PC-3 (cell line): ENCODE data around the gene PELI2. TPM values are rescaled to one million over a fixed set of nuclear protein-coding genes. Genes with fewer than 3 reads are reported as not detected.

Source experiments
- ATAC-seq: fragments of 200-7000 bp; cut with Tn5 transposase; 2 replicates; pipeline ENCODE4 v1.9.1; 2020; ENCODE audit warnings: mild to moderate bottlenecking, moderate library complexity
- Bru-seq: library from RNA; stranded (reverse); fragments of 400-500 nt; gene quantifications from one replicate; lab custom pipeline; 2021; lab: Mats Ljungman, UMichigan
- BruChase-seq, 2 experiments: library from RNA; stranded (reverse); fragments of 400-500 nt; gene quantifications; one replicate each; lab custom pipeline; 2021; lab: Mats Ljungman, UMichigan
- BruUV-seq: library from RNA; stranded (reverse); fragments of 400-500 nt; replicated peaks from 2 replicates; lab custom pipeline; 2021; lab: Mats Ljungman, UMichigan
- CTCF ChIA-PET: fragments of 300-600 bp; sonication (Branson Sonifier 250); formaldehyde crosslinking; loops from one replicate; lab custom pipeline; 2022; ENCODE audit warnings: antibody characterized with exemption; lab: Charles Lee
- POLR2A ChIA-PET: fragments of 300-600 bp; sonication (Branson Sonifier 250); formaldehyde crosslinking; loops from one replicate; lab custom pipeline; 2022; ENCODE audit warnings: antibody characterized with exemption; ENCODE audit not compliant: unreplicated experiment; lab: Charles Lee
- DNase-seq: peaks from one replicate; pipeline ENCODE4 v3.0.0-alpha.2; 2015
- H2AFZ ChIP-seq: fragments of 300-600 bp; sonication (generic); 2 replicates; pipeline ENCODE4 v1.6.0; 2016; ENCODE audit warnings: antibody characterized with exemption, low read length
- H3F3A ChIP-seq: fragments of 300-600 bp; sonication (generic); one replicate; pipeline ENCODE4 v1.6.0; 2017; ENCODE audit warnings: antibody characterized with exemption, low read length, control low read depth, mild to moderate bottlenecking; ENCODE audit not compliant: unreplicated experiment
- H3K27ac ChIP-seq: fragments of 300-600 bp; sonication (generic); 2 replicates; pipeline ENCODE4 v1.5.1; 2016; ENCODE audit warnings: mild to moderate bottlenecking, low read length
- H3K27me3 ChIP-seq: fragments of 300-600 bp; sonication (generic); 2 replicates; pipeline ENCODE4 v1.6.1; 2016; ENCODE audit warnings: low read length, mixed read lengths
- H3K36me3 ChIP-seq: fragments of 300-600 bp; sonication (generic); 2 replicates; pipeline ENCODE4 v1.6.1; 2016; ENCODE audit warnings: low read depth, mixed run types, low read length, mixed read lengths
- H3K4me1 ChIP-seq: fragments of 300-600 bp; sonication (generic); 2 replicates; pipeline ENCODE4 v1.5.1; 2016; ENCODE audit warnings: low read length; ENCODE audit not compliant: insufficient read depth
- H3K4me2 ChIP-seq: fragments of 300-600 bp; sonication (generic); 2 replicates; pipeline ENCODE4 v1.6.0; 2016; ENCODE audit warnings: low read length
- H3K4me3 ChIP-seq: fragments of 300-600 bp; sonication (generic); 2 replicates; pipeline ENCODE4 v1.5.1; 2016; ENCODE audit warnings: mild to moderate bottlenecking, low read length, mixed read lengths
- H3K79me2 ChIP-seq: fragments of 300-600 bp; sonication (generic); 2 replicates; pipeline ENCODE4 v1.6.1; 2017; ENCODE audit warnings: low read length, mixed read lengths
- H3K9ac ChIP-seq: fragments of 300-600 bp; sonication (generic); 2 replicates; pipeline ENCODE4 v1.6.0; 2016; ENCODE audit warnings: mild to moderate bottlenecking, low read length
- H3K9me2 ChIP-seq: fragments of 300-600 bp; sonication (generic); replicated peaks from 2 replicates; pipeline ENCODE4 v1.6.1; 2016; ENCODE audit warnings: mixed run types, low read length, mixed read lengths
- H3K9me3 ChIP-seq: fragments of 300-600 bp; sonication (generic); 2 replicates; pipeline ENCODE4 v1.6.1; 2016; ENCODE audit warnings: low read length, mixed read lengths
- H4K20me1 ChIP-seq: fragments of 300-600 bp; sonication (generic); 2 replicates; pipeline ENCODE4 v1.6.1; 2016; ENCODE audit warnings: low read length, mixed read lengths
- EZH2 ChIP-seq: fragments of 300-600 bp; sonication (generic); IDR thresholded peaks from one replicate; pipeline ENCODE4 v1.6.1; 2017; ENCODE audit warnings: antibody characterized with exemption, mild to moderate bottlenecking, low read length; ENCODE audit not compliant: unreplicated experiment
- EZH2phosphoT487 ChIP-seq: fragments of 300-600 bp; sonication (generic); IDR thresholded peaks from 2 replicates; pipeline ENCODE4 v1.6.1; 2018; ENCODE audit warnings: mild to moderate bottlenecking, antibody characterized with exemption, low read length, borderline replicate concordance
- intact Hi-C: fragments of 100-400 bp; cut with micrococcal nuclease; formaldehyde crosslinking; loops from 2 replicates; pipeline ENCODE4 v1.9.0; 2023
- long read RNA-seq: library from polyadenylated mRNA; unstranded; transcript quantifications from one replicate; pipeline ENCODE4 v2.0.0, GENCODE V29; 2021; ENCODE audit not compliant: unreplicated experiment
- total RNA-seq: library from RNA; depleted of rRNA; stranded (reverse); fragments of >200 nt; gene quantifications from 2 replicates; pipeline ENCODE4 v1.2.3, GENCODE V29; 2014; rRNA removed
- TF ChIP-seq, protein P1 (sequence below): fragments of 300-600 bp; sonication (generic); conservative IDR thresholded peaks from 2 replicates; pipeline ENCODE4 v1.5.1; 2017; ENCODE audit warnings: antibody characterized with exemption, low read depth, mild to moderate bottlenecking, low read length

Gene PELI2, protein sequence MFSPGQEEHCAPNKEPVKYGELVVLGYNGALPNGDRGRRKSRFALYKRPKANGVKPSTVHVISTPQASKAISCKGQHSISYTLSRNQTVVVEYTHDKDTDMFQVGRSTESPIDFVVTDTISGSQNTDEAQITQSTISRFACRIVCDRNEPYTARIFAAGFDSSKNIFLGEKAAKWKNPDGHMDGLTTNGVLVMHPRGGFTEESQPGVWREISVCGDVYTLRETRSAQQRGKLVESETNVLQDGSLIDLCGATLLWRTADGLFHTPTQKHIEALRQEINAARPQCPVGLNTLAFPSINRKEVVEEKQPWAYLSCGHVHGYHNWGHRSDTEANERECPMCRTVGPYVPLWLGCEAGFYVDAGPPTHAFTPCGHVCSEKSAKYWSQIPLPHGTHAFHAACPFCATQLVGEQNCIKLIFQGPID
- total RNA-seq (0.11 and 0.23 TPM in 2 replicates), Bru-seq, nascent RNA (percentile 25 among the genes with signal in this experiment), BruChase-seq, experiment 1, labeled RNA remaining after a 6-hour chase (percentile 13 among the genes with signal in this experiment), BruChase-seq, experiment 2, labeled RNA remaining after a 2-hour chase (percentile 22 among the genes with signal in this experiment)
- long read RNA-seq: 0 reads

DNA sequence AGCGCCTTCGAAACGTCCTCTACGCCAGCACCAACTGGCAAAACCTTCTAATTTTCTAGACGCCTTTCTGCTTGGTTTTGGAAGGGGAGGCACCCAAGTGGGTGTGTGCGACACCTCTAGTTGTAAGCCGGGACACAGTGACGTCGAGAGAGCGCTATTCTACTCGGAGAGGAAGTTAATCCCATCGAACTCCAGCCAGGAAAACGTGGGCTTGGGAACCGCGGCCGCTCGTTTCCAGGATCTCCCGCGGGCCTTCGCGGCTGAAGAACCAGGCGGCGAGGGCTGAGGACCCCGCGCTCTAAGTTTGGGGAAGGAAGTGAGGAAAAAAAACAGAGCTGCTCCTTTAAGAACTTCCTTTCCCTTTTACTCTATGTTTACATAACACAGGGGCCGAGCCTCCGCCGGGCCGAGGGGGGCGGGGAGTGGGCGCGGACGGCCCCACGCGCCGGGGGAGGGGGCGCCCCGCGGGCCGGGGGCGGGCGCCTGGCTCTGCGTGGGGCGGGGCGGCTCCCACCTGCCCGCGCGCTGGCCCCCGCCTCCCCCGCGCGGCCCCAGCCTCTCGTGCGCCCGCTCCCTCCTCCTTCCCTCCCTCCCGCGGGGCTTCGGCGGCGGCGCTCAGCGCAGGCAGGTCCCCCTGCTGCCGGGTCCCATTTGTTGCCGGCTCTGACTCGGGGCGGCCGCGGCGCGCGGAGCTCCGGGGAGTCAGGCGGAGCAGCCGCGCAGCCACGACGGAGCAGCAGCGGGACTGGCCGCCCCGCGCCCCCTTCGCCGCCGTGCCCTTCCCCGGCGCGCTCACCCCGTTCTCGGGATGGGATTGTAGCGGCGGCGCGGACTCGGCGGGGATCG, at the start of gene PELI2:
TSS of gene PELI2 (plus strand) at position 647 of the 846 bp plus-strand sequence. CDS start 250 bp downstream, outside the sequence.
- Histone ChIP-seq H3K36me3 (no peaks in the 10 kb centered on the region), H3K79me2 (no peaks in the 10 kb centered on the region), H3K4me3 (peak within 1 kb of the TSS; percentile 79), H3K9ac (no peak within 1 kb of the TSS), H3K27ac (no peak within 1 kb of the TSS), H2AFZ (peak within 1 kb of the TSS; percentile 99), H3K4me2 (peak within 1 kb of the TSS; percentile 98), H3K9me2 (no peaks in the 10 kb centered on the region), H3K4me1 (peaks cover 9% of the 10 kb centered on the region), H3F3A (no peaks in the 10 kb centered on the region), H3K27me3 (peaks cover 90% of the 10 kb centered on the region), H3K9me3 (no peaks in the 10 kb centered on the region), H4K20me1 (no peaks in the 10 kb centered on the region)
- TF ChIP-seq EZH2phosphoT487 (peak; percentile 86; the same call in 1 of the 2 replicates), EZH2 (no peak)
- ATAC-seq (peak; percentile 80), DNase-seq (peak; percentile 50)
- intact Hi-C loops: loop anchor here (10.0 kb wide), 2 partner anchors 283 to 413 kb away; no protein-coding TSS in a partner anchor
- ChIA-PET CTCF (no interaction called here), POLR2A (no interaction called here)
- no TSS peak for BruUV-seq

DNA sequence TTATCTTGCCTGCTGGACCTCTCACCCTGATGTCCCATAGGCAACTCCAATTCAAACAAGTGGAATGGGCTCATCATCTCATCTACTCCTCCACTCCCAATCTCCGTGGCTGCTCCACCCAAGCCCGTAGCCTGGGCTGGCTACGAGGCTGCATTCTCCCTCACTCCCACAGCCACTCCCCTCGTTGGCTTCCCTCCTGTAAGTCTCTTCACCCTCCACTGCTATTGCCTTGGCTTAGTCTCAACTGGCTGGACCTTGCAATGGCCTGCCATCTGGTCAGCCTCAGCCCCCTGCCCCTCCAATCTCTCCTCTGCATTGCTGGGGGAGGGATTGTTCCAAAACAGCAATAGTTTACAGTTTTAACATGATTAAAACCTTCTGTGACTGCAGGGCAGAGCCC, 44.4 kb upstream of the PELI2 start:
- Histone ChIP-seq H3F3A (no peaks in the 10 kb centered on the region), H3K9ac (no peak overlapping the region), H3K36me3 (no peaks in the 10 kb centered on the region), H4K20me1 (no peaks in the 10 kb centered on the region), H3K9me3 (no peaks in the 10 kb centered on the region), H3K27ac (no peak overlapping the region), H2AFZ (no peak overlapping the region), H3K79me2 (no peaks in the 10 kb centered on the region), H3K4me3 (no peak overlapping the region), H3K9me2 (no peaks in the 10 kb centered on the region; the same call in 1 of the 2 replicates), H3K4me1 (no peaks in the 10 kb centered on the region), H3K4me2 (no peak overlapping the region), H3K27me3 (peaks cover 93% of the 10 kb centered on the region)
- ATAC-seq: no peak
- CTCF ChIA-PET: no interaction called here
- no peak for DNase-seq
- intact Hi-C loops: no loop called here
- no TSS peak for BruUV-seq
- TF ChIP-seq EZH2 (no peak), EZH2phosphoT487 (no peak)
- TF ChIP-seq, protein P1, sequence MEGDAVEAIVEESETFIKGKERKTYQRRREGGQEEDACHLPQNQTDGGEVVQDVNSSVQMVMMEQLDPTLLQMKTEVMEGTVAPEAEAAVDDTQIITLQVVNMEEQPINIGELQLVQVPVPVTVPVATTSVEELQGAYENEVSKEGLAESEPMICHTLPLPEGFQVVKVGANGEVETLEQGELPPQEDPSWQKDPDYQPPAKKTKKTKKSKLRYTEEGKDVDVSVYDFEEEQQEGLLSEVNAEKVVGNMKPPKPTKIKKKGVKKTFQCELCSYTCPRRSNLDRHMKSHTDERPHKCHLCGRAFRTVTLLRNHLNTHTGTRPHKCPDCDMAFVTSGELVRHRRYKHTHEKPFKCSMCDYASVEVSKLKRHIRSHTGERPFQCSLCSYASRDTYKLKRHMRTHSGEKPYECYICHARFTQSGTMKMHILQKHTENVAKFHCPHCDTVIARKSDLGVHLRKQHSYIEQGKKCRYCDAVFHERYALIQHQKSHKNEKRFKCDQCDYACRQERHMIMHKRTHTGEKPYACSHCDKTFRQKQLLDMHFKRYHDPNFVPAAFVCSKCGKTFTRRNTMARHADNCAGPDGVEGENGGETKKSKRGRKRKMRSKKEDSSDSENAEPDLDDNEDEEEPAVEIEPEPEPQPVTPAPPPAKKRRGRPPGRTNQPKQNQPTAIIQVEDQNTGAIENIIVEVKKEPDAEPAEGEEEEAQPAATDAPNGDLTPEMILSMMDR: no peak
- POLR2A ChIA-PET: no interaction called here

DNA sequence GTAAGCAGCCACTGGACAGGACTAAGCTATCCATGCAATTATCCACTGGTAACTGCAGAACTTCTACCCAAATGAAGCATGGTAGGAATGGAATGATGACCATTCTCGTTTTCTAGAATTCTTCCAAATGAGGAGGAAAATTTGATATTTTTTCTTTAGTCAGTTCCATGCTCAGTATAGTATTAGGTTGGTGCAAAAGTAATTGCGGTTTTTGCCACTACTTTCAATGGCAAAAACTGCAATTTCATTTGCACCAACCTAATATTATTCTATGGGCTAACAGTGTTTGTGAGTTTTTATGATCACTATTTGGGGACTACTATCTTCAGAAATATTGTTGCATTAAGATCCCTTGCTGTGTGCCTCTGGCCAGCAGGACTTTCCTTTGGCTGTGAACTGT, 42.9 kb upstream of the PELI2 start:
- ATAC-seq (no peak), DNase-seq (no peak)
- H3K27ac ChIP-seq: no peak overlapping the region
- H3K79me2 ChIP-seq: no peaks in the 10 kb centered on the region
- H3K4me2 ChIP-seq: no peak overlapping the region
- H3K4me1 ChIP-seq: no peaks in the 10 kb centered on the region
- H3K9me3 ChIP-seq: no peaks in the 10 kb centered on the region
- no TSS peak for BruUV-seq
- no peak overlapping the region for H3K4me3 ChIP-seq
- ChIA-PET POLR2A (no interaction called here), CTCF (no interaction called here)
- intact Hi-C loops: no loop called here
- H3K9ac ChIP-seq: no peak overlapping the region
- H2AFZ ChIP-seq: no peak overlapping the region
- H3F3A ChIP-seq: no peaks in the 10 kb centered on the region
- no peak for TF ChIP-seq EZH2phosphoT487
- TF ChIP-seq, protein P1: no peak
- TF ChIP-seq EZH2: no peak
- H3K9me2 ChIP-seq: no peaks in the 10 kb centered on the region; the same call in 1 of the 2 replicates
- no peaks in the 10 kb centered on the region for H4K20me1 ChIP-seq
- no peaks in the 10 kb centered on the region for H3K36me3 ChIP-seq
- peaks cover 95% of the 10 kb centered on the region for H3K27me3 ChIP-seq
